Kidney (tissue), 14 donors: ENCODE results near the gene SLC9B1. TPM values are rescaled to one million over a fixed set of nuclear protein-coding genes. Genes with fewer than 3 reads are reported as not detected.

Experiments
- DNase-seq, 5 donors: peaks; one replicate each; pipeline ENCODE4 v3.0.0-alpha.2; 2013 to 2020
- FAIRE-seq: peaks from 2 replicates; lab custom pipeline; 2012; peaks lifted over from hg19 to GRCh38; lab: Jason Lieb, UNC
- H3K27ac ChIP-seq, 2 donors: one replicate each; pipeline ENCODE4 v1.7.0; 2013; ENCODE audit warnings: low read depth in 2 of 2, low read length in 2 of 2, inconsistent platforms in 1 of 2
- H3K27me3 ChIP-seq: one replicate; pipeline ENCODE4 v1.7.1; 2013; ENCODE audit warnings: low read length, inconsistent platforms; ENCODE audit not compliant: control insufficient read depth, insufficient read depth
- H3K36me3 ChIP-seq, 3 donors: one replicate each; pipeline versions ENCODE4 v1.7.0 to v1.7.1; 2013; ENCODE audit warnings: low read length in 3 of 3, control low read depth in 1 of 3, inconsistent platforms in 1 of 3; ENCODE audit not compliant: insufficient read depth in 3 of 3, control insufficient read depth in 2 of 3
- H3K4me1 ChIP-seq, 3 donors: one replicate each; pipeline versions ENCODE4 v1.7.0 to v1.7.1; 2013; ENCODE audit warnings: low read length in 3 of 3, inconsistent platforms in 1 of 3, low read depth in 1 of 3; ENCODE audit not compliant: control insufficient read depth in 2 of 3, insufficient read depth in 2 of 3
- H3K4me3 ChIP-seq, 3 donors: one replicate each; pipeline versions ENCODE4 v1.7.0 to v1.8.1; 2013; ENCODE audit warnings: low read length in 3 of 3, control low read depth in 1 of 3, inconsistent platforms in 1 of 3
- H3K9ac ChIP-seq, 3 donors: one replicate each; pipeline versions ENCODE4 v1.7.0 to v1.7.1; 2013; ENCODE audit warnings: low read length in 3 of 3, control low read depth in 1 of 3, inconsistent platforms in 1 of 3
- H3K9me3 ChIP-seq, 3 donors: one replicate each; pipeline versions ENCODE4 v1.7.0 to v1.7.1; 2013; ENCODE audit warnings: low read length in 3 of 3, control low read depth in 1 of 3, inconsistent platforms in 1 of 3; ENCODE audit not compliant: control insufficient read depth in 2 of 3, insufficient read depth in 1 of 3
- CTCF ChIP-seq: IDR thresholded peaks from 3 replicates; pipeline ENCODE4 v1.5.1; 2012; ENCODE audit warnings: mild to moderate bottlenecking, moderate library complexity, borderline replicate concordance; ENCODE audit not compliant: insufficient read depth; ENCODE audit errors: extremely low read depth
- intact Hi-C: fragments of 100-400 bp; cut with DNase I; formaldehyde crosslinking; loops from one replicate; pipeline ENCODE4 v1.11.1; 2022
- polyA plus RNA-seq: library from polyadenylated mRNA; stranded (reverse); fragments of 350-450 nt; fragmentation: Illumina TruSeq; extraction: RNeasy Lipid Tissue Mini Kit (QIAGEN cat#74804); gene quantifications from one replicate; pipeline ENCODE4 v1.2.3, GENCODE V29; 2014; ENCODE audit warnings: low read depth, low replicate concordance; ENCODE audit not compliant: insufficient read depth
- total RNA-seq: library from RNA; stranded (reverse); fragmentation: NEBNext Ultra II Directional; extraction: Animal tissue kit (Norgen Biotek cat#: 25700); gene quantifications from one replicate; pipeline ENCODE4 v1.2.1, GENCODE V29; 2021
- donor health status: control.
- donor health status: control.
- donor health status: control.
- donor health status: control.
- donor health status: control.
- donor health status: DM: yes; HTN: yes; CAD: no.
- donor health status: Normal renal cell carcinoma (clear cell type).

SLC9B1 gene
- total and polyA plus RNA-seq, 2 donors from 2014 or later: 0.52 to 1.8 TPM

GRCh38 chr4:103060453-103061148 is 41.1 kb upstream of the SLC9B1 start:
- no peak overlapping the region for H3K4me3 ChIP-seq
- no peaks in the 10 kb centered on the region for H3K27me3 ChIP-seq
- no peak for FAIRE-seq
- no peaks in the 10 kb centered on the region for H3K9me3 ChIP-seq
- H3K36me3 ChIP-seq: no peaks in the 10 kb centered on the region
- H3K27ac ChIP-seq: no peak overlapping the region
- H3K4me1 ChIP-seq: no peaks in the 10 kb centered on the region
- intact Hi-C loops: no loop called here
- DNase-seq: no peak
- no peak for TF ChIP-seq CTCF
- H3K9ac ChIP-seq: no peak overlapping the region

- no peaks in the 10 kb centered on the region for H3K9me3 ChIP-seq
- no peaks in the 10 kb centered on the region for H3K4me1 ChIP-seq
- no peak for DNase-seq
- no peak overlapping the region for H3K4me3 ChIP-seq
- no peaks in the 10 kb centered on the region for H3K27me3 ChIP-seq
- no peak for FAIRE-seq
- H3K36me3 ChIP-seq: no peaks in the 10 kb centered on the region
- H3K9ac ChIP-seq: no peak overlapping the region
- no peak overlapping the region for H3K27ac ChIP-seq
- intact Hi-C loops: no loop called here
- TF ChIP-seq CTCF: no peak
Measured at GRCh38 chr4:103054030-103054429, 34.5 kb upstream of the SLC9B1 start.

DNA sequence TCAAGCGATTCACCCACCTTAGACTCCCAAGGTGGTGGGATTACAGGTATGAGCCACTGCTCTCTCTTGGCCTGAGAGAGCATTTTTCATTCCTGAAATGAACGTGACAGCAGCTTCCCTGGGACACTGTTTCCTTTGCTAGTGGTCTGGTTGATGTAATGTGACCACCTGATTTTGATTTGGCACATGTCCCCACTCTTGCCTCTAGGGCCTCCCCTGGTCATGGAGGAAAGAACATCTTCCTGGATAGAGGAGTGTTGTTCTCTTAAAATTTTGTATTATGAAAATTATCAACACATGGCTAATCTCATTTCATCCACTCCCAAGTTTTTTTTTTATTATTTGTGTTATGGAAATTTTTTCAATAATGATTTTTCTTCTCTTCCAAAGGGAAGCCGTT is 33.3 kb upstream of the SLC9B1 start:
- intact Hi-C loops: no loop called here
- DNase-seq (no peak), FAIRE-seq (no peak)
- no peak for TF ChIP-seq CTCF
- Histone ChIP-seq H3K9me3 (no peaks in the 10 kb centered on the region), H3K36me3 (no peaks in the 10 kb centered on the region), H3K27ac (no peak overlapping the region), H3K4me3 (no peak overlapping the region), H3K9ac (no peak overlapping the region), H3K4me1 (no peaks in the 10 kb centered on the region), H3K27me3 (no peaks in the 10 kb centered on the region)

DNA sequence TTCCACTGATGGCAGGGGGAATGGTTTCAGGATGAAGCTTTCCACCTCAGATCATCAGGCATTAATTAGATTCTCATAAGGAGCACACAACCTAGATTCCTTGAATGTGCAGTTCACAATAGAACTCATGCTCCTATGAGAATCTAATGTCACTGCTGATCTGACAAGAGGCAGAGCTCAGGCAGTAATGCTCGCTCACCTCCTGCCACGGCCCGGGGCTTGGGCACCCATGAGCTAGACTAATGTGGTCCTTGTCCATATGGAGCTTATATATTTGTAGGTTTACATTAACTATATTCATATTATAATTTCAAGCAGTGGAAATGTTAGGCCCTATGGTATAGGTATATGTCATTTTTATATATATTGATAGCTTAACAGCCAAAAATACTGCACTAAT is 32.6 kb upstream of the SLC9B1 start:
- no peak overlapping the region for H3K4me3 ChIP-seq
- H3K9me3 ChIP-seq: no peaks in the 10 kb centered on the region
- H3K27me3 ChIP-seq: no peaks in the 10 kb centered on the region
- TF ChIP-seq CTCF: no peak
- no peak for FAIRE-seq
- no peaks in the 10 kb centered on the region for H3K4me1 ChIP-seq
- H3K9ac ChIP-seq: no peak overlapping the region
- no peak overlapping the region for H3K27ac ChIP-seq
- intact Hi-C loops: no loop called here
- H3K36me3 ChIP-seq: no peaks in the 10 kb centered on the region
- no peak for DNase-seq
